NCI-H82 treated with DMSO at 0.1 percent for 48 hours (cell line): Measurements from ENCODE around the gene LYZL1.
"Not testable (repeated sequence)": the region's sequence is repeated elsewhere in the genome, so short reads cannot be mapped to it uniquely, and the experiment has no call there.

ENCODE experiments used
- DNase-seq: peaks from one replicate; lab custom pipeline; 2025; ENCODE audit not compliant: unreplicated experiment; lab: John Stamatoyannopoulos, UW

LYZL1 gene

DNA sequence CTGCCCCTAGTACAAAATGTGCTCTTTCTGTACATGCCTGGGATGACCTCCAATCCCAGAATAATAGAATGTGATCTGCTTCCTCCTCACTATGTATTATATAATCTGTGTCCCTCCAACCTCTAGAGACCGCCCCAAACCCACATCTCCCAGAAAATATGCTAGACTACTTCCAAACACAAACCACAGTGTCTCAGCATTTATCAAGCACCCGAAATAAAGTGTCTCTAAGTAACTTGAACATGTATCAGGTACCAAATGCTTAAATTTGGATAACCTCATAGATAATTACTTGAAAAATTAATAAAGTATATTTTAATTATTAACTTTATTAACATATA, 16.1 kb downstream of the LYZL1 start:
- no peak for DNase-seq

DNA sequence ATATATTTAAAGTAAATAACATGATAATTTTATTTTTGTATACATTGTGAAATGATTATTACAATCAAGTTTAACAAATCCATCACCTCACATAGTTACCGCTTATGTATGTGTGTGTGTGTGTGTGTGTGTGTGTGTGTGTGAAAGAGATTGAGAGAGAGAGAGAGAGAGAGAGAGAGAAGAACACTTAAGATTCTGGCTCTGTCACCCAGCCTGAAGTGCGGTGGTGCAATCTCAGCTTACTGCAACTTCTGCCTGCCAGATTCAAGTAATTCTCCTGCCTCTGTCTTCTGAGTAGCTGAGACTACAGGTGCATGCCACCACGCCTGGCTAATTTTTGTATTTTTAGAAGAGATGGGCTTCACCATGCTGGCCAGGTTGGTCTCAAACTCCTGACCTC, 17.8 kb downstream of the LYZL1 start:
- no peak for DNase-seq

DNA sequence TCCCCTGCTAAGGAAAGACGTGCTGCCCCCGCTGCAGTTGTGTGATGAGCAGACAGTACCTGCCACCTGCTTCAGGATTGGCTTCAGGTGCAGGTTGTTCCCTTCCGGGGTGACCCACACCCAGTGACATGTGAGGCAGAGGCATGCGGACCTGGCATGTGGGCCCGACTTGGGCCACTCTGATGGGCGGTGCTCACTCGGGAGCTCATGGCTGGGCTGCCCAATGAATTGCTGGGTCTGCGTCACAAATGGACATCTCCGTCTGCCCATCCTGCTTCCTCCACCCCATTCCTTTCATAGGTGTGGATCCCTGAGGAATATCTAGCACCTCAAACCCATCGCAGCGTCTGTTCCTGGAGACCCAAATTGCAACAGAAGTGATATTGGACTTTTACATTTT, 19.3 kb downstream of the LYZL1 start:
- not testable (repeated sequence) for DNase-seq

DNA sequence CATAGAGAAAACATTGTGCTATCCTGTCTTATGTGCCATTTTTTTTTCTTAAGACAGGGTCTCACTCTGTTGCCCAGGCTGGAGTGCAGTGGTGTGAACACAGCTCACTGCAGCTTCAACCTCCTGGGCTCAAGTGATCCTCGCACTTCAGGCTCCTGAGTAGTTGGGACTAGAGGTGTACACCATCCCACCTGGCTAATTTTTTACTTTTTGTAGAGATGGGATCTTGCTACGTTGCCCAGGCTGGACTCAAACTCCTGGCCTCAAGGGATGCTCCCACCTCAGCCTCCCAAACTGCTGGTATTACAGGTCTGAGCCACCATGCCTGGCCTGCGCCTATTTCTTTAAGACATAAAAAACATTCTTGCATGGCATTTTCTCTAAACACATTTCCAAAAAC, 20.6 kb downstream of the LYZL1 start:
- DNase-seq = no peak

DNA sequence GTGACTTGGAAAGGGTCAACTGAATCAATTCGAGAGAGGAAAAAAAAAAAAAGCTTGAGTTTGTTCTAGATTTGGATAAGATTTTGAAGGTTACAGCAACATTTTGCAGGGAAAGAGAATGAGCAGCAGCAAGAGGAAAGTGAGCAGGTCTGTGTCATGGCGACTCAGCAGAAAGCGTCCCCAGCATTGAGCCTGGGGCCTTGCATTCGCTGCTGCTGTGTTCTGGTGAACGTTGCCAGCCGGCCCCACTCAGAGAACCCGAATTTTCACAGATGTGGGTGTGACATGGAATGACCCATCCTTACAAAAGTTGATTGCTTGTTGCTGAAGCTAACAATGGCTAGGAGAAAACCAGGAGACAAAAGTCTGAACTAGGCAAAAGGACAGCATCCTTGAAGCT, 21.6 kb downstream of the LYZL1 start:
- not testable (repeated sequence) for DNase-seq

DNA sequence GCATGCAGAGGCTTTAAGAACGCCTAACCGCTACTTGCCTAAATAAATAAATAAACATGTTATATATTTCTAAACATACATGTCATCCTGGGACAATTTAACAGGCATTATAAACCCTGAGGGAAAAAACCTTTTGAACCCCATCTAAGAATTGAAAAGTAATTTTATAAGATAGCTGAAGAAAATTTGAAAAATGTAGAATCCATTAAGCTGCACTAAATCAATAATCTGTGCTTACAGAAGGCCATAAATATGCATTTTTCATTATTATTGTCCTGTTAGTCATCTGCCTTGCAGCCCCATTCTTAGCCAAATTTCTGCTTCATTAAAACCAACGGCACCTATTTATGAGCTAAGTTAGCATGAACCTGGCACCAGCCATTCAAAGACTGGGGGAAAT, 24.2 kb downstream of the LYZL1 start:
- no peak for DNase-seq

DNA sequence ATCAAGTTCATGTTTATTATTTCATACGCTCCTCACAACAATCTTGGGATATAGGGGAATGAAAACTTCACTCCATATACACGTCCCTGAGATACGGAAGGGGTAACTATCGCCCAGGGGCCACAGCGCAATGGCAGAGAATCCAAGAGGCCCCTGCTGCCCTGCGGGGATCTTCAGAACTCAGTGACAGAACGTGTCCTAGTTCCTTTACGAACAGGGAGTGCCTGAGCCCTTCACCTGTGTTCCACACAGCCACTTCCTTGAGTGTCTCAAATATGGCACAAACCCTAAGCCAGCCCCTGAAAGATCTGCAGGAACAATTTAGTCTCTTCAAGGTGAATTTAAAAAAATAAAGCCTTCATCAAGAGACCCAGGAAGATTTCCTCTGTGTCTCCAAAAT, 25.9 kb downstream of the LYZL1 start:
- DNase-seq = no peak

DNA sequence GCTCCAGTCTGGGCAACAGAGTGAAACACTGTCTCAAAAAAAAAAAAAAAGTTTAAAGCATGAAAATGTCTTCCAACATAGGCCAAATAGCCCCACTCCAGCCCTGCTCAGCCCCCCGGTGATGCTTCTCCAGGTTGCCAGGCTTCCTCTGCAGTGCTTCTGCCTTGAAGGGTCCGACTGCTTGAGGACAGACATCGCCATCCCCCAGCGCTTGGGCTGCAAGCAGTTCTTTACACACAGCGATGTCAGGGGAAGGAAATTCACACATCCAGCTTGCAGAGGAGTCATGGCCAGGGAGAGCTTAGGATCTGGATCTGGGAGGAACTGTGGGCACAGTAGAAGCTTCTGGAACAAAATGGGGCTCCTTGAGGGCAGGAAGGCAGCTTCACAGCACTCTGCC, 26.9 kb downstream of the LYZL1 start:
- no peak for DNase-seq

DNA sequence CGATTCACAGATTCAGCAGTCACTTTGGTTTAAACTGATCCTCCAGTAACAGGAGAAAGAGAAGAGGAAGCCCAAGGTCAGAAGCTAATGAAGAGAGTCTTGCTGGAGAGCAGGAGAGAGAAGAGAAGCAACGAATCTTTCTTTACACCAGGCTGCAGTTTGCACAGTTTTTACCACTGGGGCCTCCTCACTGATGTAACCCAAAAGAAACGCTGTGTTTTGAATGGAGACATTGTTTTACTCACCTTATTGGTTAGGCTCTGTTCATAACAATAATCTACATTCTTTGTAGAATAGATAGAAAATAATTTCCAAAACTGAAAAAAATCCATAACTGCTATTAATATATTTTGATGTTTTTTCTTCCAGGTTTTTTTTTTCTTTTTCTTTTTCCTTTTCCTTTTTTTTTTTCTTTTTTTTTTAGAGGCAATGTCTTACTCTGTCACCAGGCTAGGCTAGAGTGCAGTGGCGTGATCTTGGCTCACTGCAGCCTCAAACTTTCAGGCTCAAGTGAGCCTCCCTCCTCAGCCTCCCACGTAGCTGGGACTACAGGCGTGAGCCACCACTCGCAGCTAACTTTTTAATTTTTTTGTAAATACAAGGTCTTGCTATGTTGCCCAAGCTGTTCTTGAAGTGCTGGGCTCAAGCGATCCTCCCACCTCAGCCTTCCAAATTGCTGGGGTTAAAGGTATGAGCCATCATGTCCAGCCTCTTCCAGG, 27.6 kb downstream of the LYZL1 start:
- no peak for DNase-seq

DNA sequence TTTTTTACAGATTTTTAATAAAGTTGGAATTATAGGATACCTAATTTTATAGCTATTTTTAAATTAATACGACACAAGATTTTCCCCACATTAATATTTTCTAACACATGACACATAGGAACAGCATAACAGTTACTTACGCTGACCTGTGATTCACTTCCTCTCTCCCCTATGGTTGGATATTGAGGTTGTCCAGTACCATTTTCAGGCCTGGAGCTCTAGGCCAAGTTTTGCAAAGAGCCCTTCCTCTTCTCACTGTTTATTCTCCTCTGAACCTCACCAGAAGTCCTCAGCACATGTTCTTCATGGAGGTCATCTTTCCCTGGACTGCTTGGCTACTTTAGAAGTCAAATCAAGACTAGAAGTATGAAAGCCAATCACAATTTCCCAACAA, 28.2 kb downstream of the LYZL1 start:
- DNase-seq = no peak

DNA sequence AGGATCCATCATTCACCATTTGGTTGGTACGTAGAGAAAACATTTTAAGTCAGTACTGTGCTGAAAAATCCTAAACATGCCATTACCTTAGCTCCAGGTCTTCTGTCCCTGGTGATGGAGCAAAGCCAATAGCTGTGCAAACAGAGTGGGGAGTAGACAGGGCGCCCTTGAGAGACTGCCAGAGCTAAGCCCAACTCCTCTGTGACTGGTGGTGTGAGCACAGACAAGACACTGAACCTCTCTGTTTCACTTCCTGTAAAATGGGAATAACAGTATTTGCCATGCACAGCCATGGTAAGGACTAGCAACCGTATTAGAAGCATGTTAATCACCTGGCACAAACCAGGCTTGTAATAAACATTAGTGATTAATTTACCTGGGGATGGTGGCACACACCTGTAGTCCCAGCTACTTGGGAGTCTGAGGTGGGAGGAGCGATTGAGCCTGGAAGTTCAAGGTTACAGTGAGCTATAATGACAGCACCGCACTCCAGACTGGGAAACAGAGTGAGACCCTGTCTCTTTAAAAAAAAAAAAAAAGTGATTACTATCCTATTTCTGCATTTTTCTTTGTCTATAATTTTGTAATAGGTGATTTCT, 28.7 kb downstream of the LYZL1 start:
- no peak for DNase-seq

DNA sequence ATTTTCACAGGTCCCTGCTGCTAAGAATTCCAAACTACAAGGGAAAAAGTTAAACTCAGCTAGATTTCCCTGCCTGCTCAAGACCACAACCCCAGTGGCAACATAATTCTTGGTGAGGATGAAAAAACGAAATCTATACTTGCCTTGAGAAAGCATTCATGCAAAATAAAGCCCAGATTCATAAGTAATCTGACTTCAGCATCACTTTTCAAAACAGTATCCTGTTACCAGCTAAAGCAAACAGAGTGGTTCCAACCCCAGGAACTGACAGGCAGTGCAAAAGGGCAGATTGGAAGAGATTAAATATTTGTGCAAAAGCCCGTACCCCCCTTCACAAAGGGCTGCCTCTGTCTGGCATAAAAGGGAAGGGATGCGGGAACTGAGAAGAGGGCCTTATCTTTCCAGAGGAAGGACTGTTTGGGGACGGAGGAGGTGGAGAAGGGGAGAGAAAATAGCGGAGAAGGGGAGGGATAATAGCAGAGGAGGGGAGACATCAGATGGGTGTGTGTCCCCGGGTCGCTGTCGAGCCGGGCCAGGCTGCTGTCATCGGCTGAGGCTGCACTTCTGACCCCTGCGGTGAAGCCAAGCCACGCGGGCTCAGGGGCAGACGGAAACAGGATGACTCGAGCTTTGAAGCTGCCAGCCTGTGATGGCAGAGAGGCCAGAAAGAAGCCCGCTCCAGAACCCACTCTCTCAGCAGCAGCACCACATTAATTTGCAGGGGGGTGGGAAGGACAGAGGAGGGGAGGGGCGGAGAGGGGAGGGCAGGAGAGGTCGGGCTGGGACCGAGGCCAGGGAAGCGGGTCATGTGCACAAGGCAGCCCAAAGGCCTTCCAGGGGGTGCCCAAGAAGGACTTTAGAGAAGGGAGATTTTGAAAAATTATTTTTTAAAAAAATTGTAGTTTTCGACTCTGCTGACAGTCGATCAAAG, 29.5 kb downstream of the LYZL1 start:
- not testable (repeated sequence) for DNase-seq

DNA sequence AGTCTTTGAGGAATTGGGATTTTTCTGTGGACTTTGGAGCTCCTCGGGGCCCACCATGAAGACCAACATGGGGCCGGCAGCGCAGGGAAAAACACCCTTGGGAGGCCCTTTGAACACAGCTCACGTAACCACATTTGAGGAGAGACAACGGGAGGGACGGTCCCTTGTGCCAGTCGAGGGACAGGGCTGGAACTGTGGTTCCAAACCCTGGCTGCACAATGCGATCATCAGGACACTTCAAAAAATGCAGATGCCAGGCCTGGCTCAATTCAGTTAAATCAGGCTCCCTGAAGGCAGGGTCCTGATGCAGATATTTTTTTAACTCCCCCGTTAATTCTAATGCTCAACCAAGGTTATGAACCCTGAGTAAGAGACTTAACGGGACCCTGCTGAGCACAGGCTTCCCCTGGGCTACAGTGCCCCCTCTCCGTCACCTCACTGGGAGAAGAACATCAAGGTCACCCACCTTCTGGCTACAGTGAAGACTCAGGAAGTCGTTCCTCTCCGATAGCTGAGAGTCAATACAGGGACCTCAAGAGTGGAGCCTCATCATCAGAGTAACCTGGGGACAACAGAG, 30.4 kb downstream of the LYZL1 start:
- no peak for DNase-seq

DNA sequence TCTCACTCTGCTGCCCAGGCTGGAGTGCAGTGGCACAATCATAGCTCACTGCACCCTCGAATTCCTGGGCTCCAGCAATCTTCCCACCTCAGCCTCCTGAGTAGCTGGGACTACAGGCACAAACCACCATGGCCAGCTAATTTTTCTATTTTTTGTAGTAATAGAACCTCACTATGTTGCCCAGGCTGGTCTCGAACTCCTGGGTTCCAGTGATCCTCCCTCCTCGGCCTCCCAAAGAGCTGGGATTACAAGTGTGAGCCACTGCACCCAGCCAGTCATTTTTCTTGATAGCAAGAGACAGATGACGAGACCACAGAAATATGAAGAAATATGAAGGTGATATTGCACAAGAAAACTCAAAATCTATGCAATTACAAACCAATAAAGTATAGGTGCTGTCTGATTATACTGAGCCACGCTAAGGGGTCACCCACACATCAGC, 31.8 kb downstream of the LYZL1 start:
- not testable (repeated sequence) for DNase-seq

DNA sequence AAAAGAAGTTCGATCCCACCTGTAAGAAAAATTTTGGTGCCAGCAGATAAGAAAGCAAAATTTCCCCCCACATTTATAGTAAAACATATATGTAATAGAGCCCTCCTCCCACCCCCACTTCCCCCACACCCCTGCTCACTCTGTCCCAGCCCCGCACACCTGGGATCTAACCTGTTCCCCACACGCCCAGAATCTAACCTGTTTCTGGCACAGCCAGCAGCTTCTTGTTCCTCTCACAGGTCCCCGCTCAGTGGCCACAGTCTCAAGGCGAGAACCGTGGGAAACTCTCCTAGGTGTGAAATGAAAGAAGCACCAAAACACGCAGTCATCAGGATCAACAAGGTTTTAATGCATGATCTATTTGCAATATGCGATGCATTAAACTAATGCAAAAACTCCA, 32.8 kb downstream of the LYZL1 start:
- no peak for DNase-seq

DNA sequence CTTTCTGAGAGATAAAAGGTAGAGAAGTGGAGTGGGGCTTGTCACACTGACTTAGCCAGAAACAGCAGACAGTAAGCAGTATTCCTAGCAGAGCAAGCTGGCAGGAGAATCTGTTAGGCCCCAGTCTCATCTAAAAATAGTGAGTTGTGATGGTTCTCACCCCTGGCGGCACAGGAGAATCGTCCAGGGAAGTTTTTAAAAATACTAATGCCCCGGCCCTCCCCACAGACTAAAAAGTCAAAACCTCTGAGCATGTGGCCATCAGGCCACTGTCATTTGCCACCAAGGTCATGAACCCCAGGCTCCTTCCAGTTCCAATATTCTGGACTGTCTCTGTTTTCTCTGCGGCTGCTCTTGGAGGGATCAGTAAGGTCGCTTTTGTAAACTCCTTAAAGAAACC, 34.0 kb downstream of the LYZL1 start:
- no peak for DNase-seq

DNA sequence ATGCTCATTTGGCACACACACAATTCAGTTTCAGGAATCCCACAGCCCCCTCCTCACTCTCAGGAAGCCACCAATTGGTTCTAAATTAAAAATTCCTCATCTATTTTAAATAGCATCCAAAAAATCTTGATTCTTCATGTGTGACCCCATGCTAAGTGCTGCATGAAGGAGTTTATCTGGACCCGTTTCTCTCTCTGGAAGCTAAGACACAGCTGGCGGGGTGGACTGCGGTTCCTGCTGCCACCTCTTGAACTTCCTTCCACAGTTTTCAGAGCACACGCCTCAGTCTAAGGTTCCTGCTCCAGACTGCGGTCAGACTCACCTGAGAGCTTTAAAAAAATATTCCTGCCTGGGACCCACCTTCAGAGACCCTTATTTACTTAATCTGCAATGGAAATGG, 34.5 kb downstream of the LYZL1 start:
- no peak for DNase-seq

DNA sequence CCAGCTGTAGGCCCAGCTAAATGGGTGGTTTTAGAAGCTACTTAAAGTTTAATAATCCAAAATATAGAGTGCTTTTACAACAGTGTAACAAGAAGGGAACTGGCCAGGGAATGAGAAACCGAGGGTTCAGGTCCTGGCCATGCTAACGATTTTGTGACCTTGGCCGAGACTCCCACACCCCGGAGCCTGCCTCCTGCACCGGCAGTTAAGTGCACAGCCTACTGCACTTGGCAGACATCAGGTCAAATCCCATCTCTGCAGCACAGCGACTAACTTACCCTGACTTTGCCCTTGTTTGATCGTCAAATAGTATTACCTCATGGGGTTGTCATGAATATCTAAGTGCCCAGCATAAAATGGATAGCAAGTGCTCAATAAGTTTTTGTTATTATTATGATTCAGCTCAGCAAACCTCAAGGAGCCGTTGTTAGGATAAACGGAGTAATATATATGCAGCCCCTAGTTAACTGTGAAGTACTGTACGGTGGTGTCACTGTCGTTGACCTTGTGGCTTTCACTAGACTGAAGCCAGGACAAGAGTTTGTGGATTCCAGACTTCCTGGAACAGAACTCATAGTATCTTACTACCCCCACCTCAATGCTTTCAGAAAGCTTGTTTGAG, 35.5 kb downstream of the LYZL1 start:
- no peak for DNase-seq

DNA sequence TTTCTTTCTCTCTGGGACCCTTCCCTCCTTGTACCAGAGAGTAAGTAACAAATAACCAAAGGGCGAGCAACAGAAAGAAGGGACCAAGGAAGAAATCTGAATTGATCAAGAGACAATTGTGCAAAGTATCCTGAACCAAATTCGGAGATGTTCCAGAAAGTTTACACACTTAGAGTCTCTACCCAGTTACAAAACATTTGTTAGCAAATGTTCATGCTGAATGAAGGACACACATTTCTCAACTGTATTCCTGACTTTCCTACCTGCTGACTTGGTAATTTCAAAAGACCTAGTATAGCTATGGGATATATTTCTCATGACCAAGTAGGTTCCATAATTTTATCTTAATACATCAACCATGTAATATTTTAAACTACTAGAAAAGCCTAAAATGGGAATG, 37.4 kb downstream of the LYZL1 start:
- no peak for DNase-seq

DNA sequence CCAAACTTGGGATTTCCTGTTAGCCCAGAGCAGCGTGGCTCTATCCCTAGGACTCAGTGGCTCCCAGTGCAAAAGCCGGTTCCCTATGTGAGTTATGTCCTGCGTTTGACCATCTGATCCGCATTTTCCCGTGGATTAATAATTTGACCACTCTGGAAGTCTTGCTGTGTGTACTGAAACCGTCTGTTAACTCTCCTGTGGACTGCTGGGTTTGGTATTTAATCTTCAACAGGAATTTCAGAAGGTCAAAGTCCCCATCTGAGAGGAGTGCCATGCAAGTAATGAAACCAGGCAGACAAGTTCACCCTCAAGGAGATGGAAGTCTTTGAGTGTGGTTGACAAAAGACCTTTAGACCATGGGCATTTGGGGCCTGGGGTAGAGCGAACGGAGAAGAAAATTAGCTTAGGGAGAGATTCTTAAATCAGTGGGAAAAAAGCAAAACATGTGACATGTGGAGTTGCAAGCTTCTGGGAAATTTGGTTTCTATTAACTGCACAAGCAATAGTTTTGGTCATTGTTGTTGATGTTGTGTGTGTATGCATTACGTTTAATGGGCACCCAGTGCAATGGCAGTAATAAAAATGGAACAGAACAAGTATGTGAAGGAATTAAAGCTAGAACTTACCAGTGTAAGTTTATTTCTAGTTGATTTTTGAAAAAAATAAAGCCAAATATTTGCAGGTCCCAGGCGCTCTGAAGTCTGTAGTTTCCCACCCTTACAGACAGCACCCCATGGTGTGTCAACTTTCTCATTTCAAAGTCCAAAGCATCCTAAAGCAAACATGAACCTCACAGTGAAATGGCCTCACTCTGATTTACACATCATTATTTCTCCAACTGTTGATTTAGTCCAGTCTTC, 38.2 kb downstream of the LYZL1 start:
- DNase-seq = no peak
